Left renal pelvis (tissue), 4 donors: Measurements from ENCODE around the gene TUBAL3. TPM values are rescaled to one million over a fixed set of nuclear protein-coding genes. Genes with fewer than 3 reads are reported as not detected.
"Not testable (repeated sequence)": the region's sequence is repeated elsewhere in the genome, so short reads cannot be mapped to it uniquely, and the experiment has no call there.

ENCODE experiments used
- DNase-seq, 4 donors: peaks; one replicate each; pipeline ENCODE4 v3.0.0-alpha.2; 2013; ENCODE audit warnings: low read depth in 4 of 4, low spot score in 3 of 4
- polyA plus RNA-seq, 4 donors: library from polyadenylated mRNA; unstranded; fragments of 120-200 nt; gene quantifications; one replicate each; pipeline ENCODE4 v1.2.1, GENCODE V29; 2013; ENCODE audit not compliant: insufficient read length in 4 of 4

The TUBAL3 gene
- polyA plus RNA-seq, 4 donors: 0.23 to 0.24 TPM; not detected in 2

GRCh38 chr10:5385224-5385623 lies 19.4 kb downstream of the TUBAL3 start:
- no peak for DNase-seq

- DNase-seq: no peak
These were observed 23.4 kb downstream of the TUBAL3 start for GRCh38 chr10:5381187-5381586.

- not testable (repeated sequence) for DNase-seq
These were observed 24.2 kb downstream of the TUBAL3 start for GRCh38 chr10:5380395-5380794.

- not testable (repeated sequence) for DNase-seq
These were observed 25.4 kb downstream of the TUBAL3 start for GRCh38 chr10:5379202-5379601.

GRCh38 chr10:5376450-5376849 lies 28.2 kb downstream of the TUBAL3 start:
- DNase-seq: no peak

- no peak for DNase-seq
These were observed 30.6 kb downstream of the TUBAL3 start for GRCh38 chr10:5373891-5374611.

GRCh38 chr10:5373307-5373706 lies 31.3 kb downstream of the TUBAL3 start:
- DNase-seq: no peak

- DNase-seq: no peak
These were observed 33.9 kb downstream of the TUBAL3 start for GRCh38 chr10:5370493-5371352.

GRCh38 chr10:5369362-5370158 lies 35.1 kb downstream of the TUBAL3 start:
- DNase-seq: no peak

GRCh38 chr10:5365928-5366327 lies 38.7 kb downstream of the TUBAL3 start:
- DNase-seq: no peak

GRCh38 chr10:5364890-5365338 lies 39.7 kb downstream of the TUBAL3 start, which contains the start of gene UCN3:
TSS of gene UCN3 (plus strand) at chr10:5364966. CDS start at chr10:5373721, 8,755 bp downstream.
- no peak for DNase-seq

GRCh38 chr10:5364374-5364773 lies 40.3 kb downstream of the TUBAL3 start:
- DNase-seq: no peak

GRCh38 chr10:5362873-5363272 lies 41.8 kb downstream of the TUBAL3 start:
- DNase-seq: no peak

- no peak for DNase-seq
These were observed 42.7 kb downstream of the TUBAL3 start for GRCh38 chr10:5361966-5362365.

GRCh38 chr10:5360318-5360915 lies 44.2 kb downstream of the TUBAL3 start:
- DNase-seq: no peak

GRCh38 chr10:5356302-5356763 lies 48.3 kb downstream of the TUBAL3 start:
- DNase-seq: no peak

GRCh38 chr10:5355594-5356301 lies 48.9 kb downstream of the TUBAL3 start:
- no peak for DNase-seq

GRCh38 chr10:5354068-5354467 lies 50.6 kb downstream of the TUBAL3 start:
- DNase-seq: no peak

- no peak for DNase-seq
These were observed 55.3 kb downstream of the TUBAL3 start for GRCh38 chr10:5349362-5349761.

- DNase-seq: no peak
These were observed 57.7 kb downstream of the TUBAL3 start for GRCh38 chr10:5346881-5347280.
